SK-N-SH (cell line): ENCODE measurements around the gene LIX1. TPM values are rescaled to one million over a fixed set of nuclear protein-coding genes. Genes with fewer than 3 reads are reported as not detected.

Experiments
- CTCF ChIA-PET: fragments of 300-600, 350-600 bp; formaldehyde crosslinking; extraction: SDS; loops from one replicate; lab custom pipeline; 2021; lab: Yijun Ruan, JAX
- POLR2A ChIA-PET: fragments of 350-600 bp; sonication (Branson Sonifier 250); formaldehyde crosslinking; extraction: SDS; loops from one replicate; lab custom pipeline; 2020; ENCODE audit warnings: antibody characterized with exemption, inconsistent platforms; lab: Yijun Ruan, JAX
- DNase-seq: peaks from one replicate; pipeline ENCODE4 v3.0.0; 2012
- H2AFZ ChIP-seq: fragments of 200-600 bp; sonication (generic); 2 replicates; pipeline ENCODE4 v1.8.1; 2016; ENCODE audit warnings: antibody characterized with exemption, mild to moderate bottlenecking, low read depth
- H3F3A ChIP-seq: fragments of 200-600 bp; sonication (generic); replicated peaks from 2 replicates; pipeline ENCODE3; 2016; ENCODE audit warnings: antibody characterized with exemption, mild to moderate bottlenecking; ENCODE audit not compliant: insufficient read depth
- H3K27ac ChIP-seq, 2 experiments: fragments of 200-500 bp in 1 of 2; fragments of 200-600 bp in 1 of 2; sonication (Bioruptor generic) in 1 of 2; sonication (generic), shearing (Covaris generic) in 1 of 2; 2 replicates each; pipeline versions ENCODE4 v1.5.1 to v1.6.1; 2014 to 2016; ENCODE audit warnings: low read depth in 2 of 2, inconsistent platforms in 1 of 2, low read length in 1 of 2, mild to moderate bottlenecking in 1 of 2, mixed read lengths in 1 of 2
- H3K27me3 ChIP-seq: fragments of 200-600 bp; sonication (generic), shearing (Covaris generic); 2 replicates; pipeline ENCODE4 v1.6.1; 2016; ENCODE audit warnings: mixed run types; ENCODE audit not compliant: insufficient read depth
- H3K36me3 ChIP-seq, 2 experiments: fragments of 200-500 bp in 1 of 2; fragments of 200-600 bp in 1 of 2; sonication (Bioruptor generic) in 1 of 2; sonication (generic) in 1 of 2; replicated peaks in 1 of 2; 2 replicates each; pipeline versions ENCODE3 to v1.5.1; 2014 to 2016; ENCODE audit warnings: low read length in 1 of 2, mild to moderate bottlenecking in 1 of 2; ENCODE audit not compliant: insufficient read depth in 2 of 2, control insufficient read depth in 1 of 2
- H3K4me1 ChIP-seq, 2 experiments: fragments of 200-500 bp in 1 of 2; fragments of 200-600 bp in 1 of 2; sonication (Bioruptor generic) in 1 of 2; sonication (generic), shearing (Covaris generic) in 1 of 2; 2 replicates each; pipeline versions ENCODE4 v1.5.1 to v1.6.1; 2014 to 2016; ENCODE audit warnings: low read depth in 1 of 2, low read length in 1 of 2, mixed run types in 1 of 2; ENCODE audit not compliant: insufficient read depth in 2 of 2, control insufficient read depth in 1 of 2
- H3K4me2 ChIP-seq: fragments of 200-600 bp; sonication (generic), shearing (Covaris generic); 2 replicates; pipeline ENCODE4 v1.6.1; 2017; ENCODE audit warnings: mixed run types
- H3K4me3 ChIP-seq, 2 experiments: fragments of 200-500 bp in 1 of 2; fragments of 200-600 bp in 1 of 2; sonication (Bioruptor generic) in 1 of 2; sonication (generic), shearing (Covaris generic) in 1 of 2; 2 replicates each; pipeline versions ENCODE4 v1.5.1 to v1.8.1; 2014 to 2016; ENCODE audit warnings: low read depth in 2 of 2, inconsistent platforms in 1 of 2, low read length in 1 of 2, mild to moderate bottlenecking in 1 of 2, mixed read lengths in 1 of 2, moderate library complexity in 1 of 2
- H3K79me2 ChIP-seq: fragments of 200-600 bp; sonication (generic); 2 replicates; pipeline ENCODE4 v1.8.1; 2017; ENCODE audit warnings: mild to moderate bottlenecking; ENCODE audit not compliant: insufficient read depth
- H3K9ac ChIP-seq: fragments of 200-600 bp; sonication (generic); 2 replicates; pipeline ENCODE4 v1.6.1; 2017; ENCODE audit warnings: mixed run types
- H3K9me2 ChIP-seq: fragments of 200-600 bp; sonication (generic); 2 replicates; pipeline ENCODE4 v1.6.1; 2017; ENCODE audit warnings: mixed run types
- H3K9me3 ChIP-seq: fragments of 200-600 bp; sonication (generic); 2 replicates; pipeline ENCODE4 v1.6.1; 2017; ENCODE audit warnings: mixed run types, mild to moderate bottlenecking, moderate library complexity
- H4K20me1 ChIP-seq: fragments of 200-600 bp; sonication (generic); 2 replicates; pipeline ENCODE4 v1.6.1; 2017; ENCODE audit warnings: mild to moderate bottlenecking, mixed run types; ENCODE audit not compliant: insufficient read depth
- CHD2 ChIP-seq: fragments of 150-350 bp; IDR thresholded peaks from 2 replicates; pipeline ENCODE4 v1.6.1; 2018; ENCODE audit warnings: low read length; ENCODE audit not compliant: partially characterized antibody
- EP300 ChIP-seq, 2 experiments: IDR thresholded peaks; 2 replicates each; pipeline versions ENCODE4 v1.4.0 to v1.6.1; 2012; ENCODE audit warnings: borderline replicate concordance in 1 of 2, low read depth in 1 of 2, low read length in 1 of 2
- FOXJ3 ChIP-seq: sonication (generic); formaldehyde crosslinking; IDR thresholded peaks from 2 replicates; pipeline ENCODE4 v1.5.1; 2020; ENCODE audit warnings: mild to moderate bottlenecking, missing genetic modification reagents
- IRF3 ChIP-seq: fragments of 150-350 bp; IDR thresholded peaks from 2 replicates; pipeline ENCODE4 v1.6.1; 2016; ENCODE audit warnings: mild to moderate bottlenecking, low read depth, low read length
- MAX ChIP-seq: IDR thresholded peaks from 2 replicates; pipeline ENCODE4 v1.4.0; 2012; ENCODE audit warnings: low read depth
- MEF2A ChIP-seq: IDR thresholded peaks from 2 replicates; pipeline ENCODE4 v1.4.0; 2012; ENCODE audit warnings: low read depth, borderline replicate concordance
- NFIC ChIP-seq: IDR thresholded peaks from 2 replicates; pipeline ENCODE4 v1.4.0; 2012; ENCODE audit warnings: borderline replicate concordance
- PBX3 ChIP-seq: IDR thresholded peaks from 2 replicates; pipeline ENCODE4; 2012
- POLR2AphosphoS5 ChIP-seq: IDR thresholded peaks from 2 replicates; pipeline ENCODE4 v1.6.1; 2012; ENCODE audit warnings: low read depth, low read length
- RCOR1 ChIP-seq: fragments of 150-350 bp; IDR thresholded peaks from 2 replicates; pipeline ENCODE4 v1.6.1; 2017; ENCODE audit warnings: antibody characterized with exemption, low read length
- RXRA ChIP-seq: IDR thresholded peaks from 2 replicates; pipeline ENCODE4 v1.4.0; 2012; ENCODE audit warnings: low read depth, mild to moderate bottlenecking, borderline replicate concordance
- TCF12 ChIP-seq: IDR thresholded peaks from 2 replicates; pipeline ENCODE4 v1.4.0; 2012
- TEAD4 ChIP-seq: IDR thresholded peaks from 2 replicates; pipeline ENCODE4 v1.4.0; 2012; ENCODE audit warnings: mild to moderate bottlenecking, borderline replicate concordance; ENCODE audit not compliant: insufficient read depth
- USF2 ChIP-seq: fragments of 150-350 bp; IDR thresholded peaks from 2 replicates; pipeline ENCODE4 v1.6.1; 2017; ENCODE audit warnings: antibody characterized with exemption, low read length, low read depth, borderline replicate concordance
- YY1 ChIP-seq: IDR thresholded peaks from 2 replicates; pipeline ENCODE4 v1.4.0; 2012; ENCODE audit warnings: low read depth, mild to moderate bottlenecking
- WGBS: methylation state at CpG from one replicate; pipeline ENCODE4 v1.1.6; 2017; ENCODE audit warnings: low lambda C conversion rate; 5-methylcytosine and 5-hydroxymethylcytosine counted together
- polyA plus RNA-seq, 3 experiments: library from polyadenylated mRNA; depleted of rRNA; stranded (reverse); fragments of >200 nt; gene quantifications; 2 replicates each; pipeline ENCODE4 v1.2.3, GENCODE V29; 2012

Gene LIX1
- polyA plus RNA-seq, 1 of the 3 experiments (the other 2 are of a cell fraction) = not detected

- TF ChIP-seq RCOR1 (no peak), USF2 (no peak), POLR2AphosphoS5 (no peak), PBX3 (no peak), NFIC (no peak), TEAD4 (no peak)
Observed at GRCh38 chr5:97105501-97106215, 36.8 kb downstream of the LIX1 start (continued).

- Histone ChIP-seq H2AFZ (no peak overlapping the region), H3K27me3 (no peaks in the 10 kb centered on the region), H3F3A (no peaks in the 10 kb centered on the region), H3K79me2 (no peaks in the 10 kb centered on the region), H3K4me2 (no peak overlapping the region), H3K27ac (no peak overlapping the region), H3K9me2 (no peaks in the 10 kb centered on the region), H3K36me3 (no peaks in the 10 kb centered on the region), H4K20me1 (no peaks in the 10 kb centered on the region), H3K9me3 (no peaks in the 10 kb centered on the region), H3K4me3 (no peak overlapping the region), H3K4me1 (no peaks in the 10 kb centered on the region; a peak in 1 of 4 replicates), H3K9ac (no peak overlapping the region)
- 85% methylated on average over 8 of the region's 8 CpGs for WGBS
- ChIA-PET CTCF (interaction anchor here (1.4 kb wide), 1 partner anchor 40 kb away, joined by 3 read pairs; the partner anchor contains the start of gene LIX1), POLR2A (no interaction called here)
- DNase-seq = no peak
- no peak for TF ChIP-seq EP300 (IDR thresholded peaks at IDR 0.05; ENCODE audit: borderline replicate concordance in 1 of 2, low read depth in 1 of 2, low read length in 1 of 2)
- TF ChIP-seq MEF2A = no peak
- TF ChIP-seq YY1 = no peak
- TF ChIP-seq PBX3 = no peak
- no peak for TF ChIP-seq TCF12
- TF ChIP-seq MAX = no peak
- TF ChIP-seq RXRA = no peak
- no peak for TF ChIP-seq IRF3
- no peak for TF ChIP-seq CHD2
- no peak for TF ChIP-seq FOXJ3 (CRISPR knock-in tag)
Observed at GRCh38 chr5:97102010-97102470, 40.4 kb downstream of the LIX1 start.
